OCI-LY3 (cell line): Measurements from ENCODE around the gene LPAR2.

Experiments
- EZH2phosphoT487 ChIP-seq: fragments of 200-600 bp; shearing (Covaris generic); IDR thresholded peaks from 2 replicates; pipeline ENCODE4 v1.6.1; 2018; ENCODE audit warnings: antibody characterized with exemption, mixed run types, low read depth
- TF ChIP-seq, protein P1 (sequence below): fragments of 200-600, 300-600 bp; sonication (generic); IDR thresholded peaks from 2 replicates; pipeline ENCODE4 v1.5.1; 2014; ENCODE audit warnings: antibody characterized with exemption, low read length, low read depth

DNA sequence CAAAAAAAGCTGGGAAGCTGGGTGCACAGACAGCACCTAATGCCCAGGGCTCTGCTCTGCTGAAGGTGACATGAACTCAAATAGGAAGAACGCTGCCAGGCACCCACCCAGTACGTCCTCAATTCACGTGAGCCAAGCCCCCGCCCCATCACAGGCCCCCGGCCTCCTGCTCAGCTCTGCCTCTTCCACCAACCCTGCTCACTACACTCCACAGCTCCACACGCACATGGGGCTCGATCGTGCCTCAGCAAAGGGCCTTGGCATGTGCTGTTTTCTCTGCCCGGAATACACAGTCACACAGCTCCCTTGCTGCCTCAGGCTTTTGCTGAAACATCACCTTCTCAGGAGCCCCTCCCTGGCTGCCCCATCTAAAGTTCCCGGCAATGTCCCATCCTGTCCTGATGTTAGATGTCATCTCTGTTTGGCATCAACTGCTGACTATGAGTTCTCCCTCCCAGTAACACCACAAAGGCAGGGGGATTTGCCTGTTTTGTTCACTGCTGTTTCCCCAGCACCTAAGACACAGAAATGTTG, 33.2 kb upstream of the LPAR2 start:
- TF ChIP-seq, protein P1, sequence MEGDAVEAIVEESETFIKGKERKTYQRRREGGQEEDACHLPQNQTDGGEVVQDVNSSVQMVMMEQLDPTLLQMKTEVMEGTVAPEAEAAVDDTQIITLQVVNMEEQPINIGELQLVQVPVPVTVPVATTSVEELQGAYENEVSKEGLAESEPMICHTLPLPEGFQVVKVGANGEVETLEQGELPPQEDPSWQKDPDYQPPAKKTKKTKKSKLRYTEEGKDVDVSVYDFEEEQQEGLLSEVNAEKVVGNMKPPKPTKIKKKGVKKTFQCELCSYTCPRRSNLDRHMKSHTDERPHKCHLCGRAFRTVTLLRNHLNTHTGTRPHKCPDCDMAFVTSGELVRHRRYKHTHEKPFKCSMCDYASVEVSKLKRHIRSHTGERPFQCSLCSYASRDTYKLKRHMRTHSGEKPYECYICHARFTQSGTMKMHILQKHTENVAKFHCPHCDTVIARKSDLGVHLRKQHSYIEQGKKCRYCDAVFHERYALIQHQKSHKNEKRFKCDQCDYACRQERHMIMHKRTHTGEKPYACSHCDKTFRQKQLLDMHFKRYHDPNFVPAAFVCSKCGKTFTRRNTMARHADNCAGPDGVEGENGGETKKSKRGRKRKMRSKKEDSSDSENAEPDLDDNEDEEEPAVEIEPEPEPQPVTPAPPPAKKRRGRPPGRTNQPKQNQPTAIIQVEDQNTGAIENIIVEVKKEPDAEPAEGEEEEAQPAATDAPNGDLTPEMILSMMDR = no peak
- no peak for TF ChIP-seq EZH2phosphoT487
